Fibroblast of villous mesenchyme (primary cell): ENCODE measurements around the gene PIK3CD. TPM values are rescaled to one million over a fixed set of nuclear protein-coding genes. Genes with fewer than 3 reads are reported as not detected.
"Not testable (repeated sequence)": the region's sequence is repeated elsewhere in the genome, so short reads cannot be mapped to it uniquely, and the experiment has no call there.

ENCODE experiments used
- DNase-seq: peaks from one replicate; pipeline ENCODE4 v3.0.0-alpha.2; 2010; ENCODE audit warnings: low read depth
- H3K4me3 ChIP-seq: 2 replicates; pipeline ENCODE4 v1.5.1; 2011; ENCODE audit warnings: low read depth, mild to moderate bottlenecking, low read length
- total RNA-seq: library from RNA; depleted of rRNA; stranded (reverse); fragments of >200 nt; gene quantifications from 2 replicates; pipeline ENCODE4 v1.2.3, GENCODE V29; 2012
- TF ChIP-seq, protein P1 (sequence below): IDR thresholded peaks from 2 replicates; pipeline ENCODE4 v1.5.1; 2012; ENCODE audit warnings: low read depth, mild to moderate bottlenecking, low read length; ENCODE audit not compliant: insufficient read depth

The PIK3CD gene
- total RNA-seq, 1 donor: 27.6 TPM

GRCh38 chr1:9668080-9668479 is 16.5 kb downstream of the PIK3CD start:
- no peak for DNase-seq
- H3K4me3 ChIP-seq: no peak overlapping the region
- TF ChIP-seq, protein P1, sequence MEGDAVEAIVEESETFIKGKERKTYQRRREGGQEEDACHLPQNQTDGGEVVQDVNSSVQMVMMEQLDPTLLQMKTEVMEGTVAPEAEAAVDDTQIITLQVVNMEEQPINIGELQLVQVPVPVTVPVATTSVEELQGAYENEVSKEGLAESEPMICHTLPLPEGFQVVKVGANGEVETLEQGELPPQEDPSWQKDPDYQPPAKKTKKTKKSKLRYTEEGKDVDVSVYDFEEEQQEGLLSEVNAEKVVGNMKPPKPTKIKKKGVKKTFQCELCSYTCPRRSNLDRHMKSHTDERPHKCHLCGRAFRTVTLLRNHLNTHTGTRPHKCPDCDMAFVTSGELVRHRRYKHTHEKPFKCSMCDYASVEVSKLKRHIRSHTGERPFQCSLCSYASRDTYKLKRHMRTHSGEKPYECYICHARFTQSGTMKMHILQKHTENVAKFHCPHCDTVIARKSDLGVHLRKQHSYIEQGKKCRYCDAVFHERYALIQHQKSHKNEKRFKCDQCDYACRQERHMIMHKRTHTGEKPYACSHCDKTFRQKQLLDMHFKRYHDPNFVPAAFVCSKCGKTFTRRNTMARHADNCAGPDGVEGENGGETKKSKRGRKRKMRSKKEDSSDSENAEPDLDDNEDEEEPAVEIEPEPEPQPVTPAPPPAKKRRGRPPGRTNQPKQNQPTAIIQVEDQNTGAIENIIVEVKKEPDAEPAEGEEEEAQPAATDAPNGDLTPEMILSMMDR: no peak

DNA sequence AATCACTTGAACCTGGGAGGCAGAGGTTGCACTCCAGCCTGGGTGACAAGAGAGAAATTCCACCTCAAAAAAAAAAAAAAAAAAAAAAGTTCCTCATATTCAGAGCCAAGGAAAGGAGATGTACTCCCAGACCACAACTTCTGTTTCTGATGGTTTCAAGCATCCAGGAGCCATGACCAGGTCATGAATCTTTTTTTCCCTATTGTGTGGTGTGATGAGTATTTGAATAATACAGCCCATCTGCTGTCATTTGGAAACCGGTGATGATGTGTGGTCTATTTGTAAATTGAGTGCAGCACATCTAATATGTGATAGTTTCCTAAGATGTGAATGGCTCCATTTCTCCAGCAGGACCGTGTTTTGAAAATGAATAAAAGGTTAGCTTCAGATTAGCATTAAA is 18.6 kb downstream of the PIK3CD start:
- no peak for DNase-seq
- TF ChIP-seq, protein P1: no peak
- no peak overlapping the region for H3K4me3 ChIP-seq

DNA sequence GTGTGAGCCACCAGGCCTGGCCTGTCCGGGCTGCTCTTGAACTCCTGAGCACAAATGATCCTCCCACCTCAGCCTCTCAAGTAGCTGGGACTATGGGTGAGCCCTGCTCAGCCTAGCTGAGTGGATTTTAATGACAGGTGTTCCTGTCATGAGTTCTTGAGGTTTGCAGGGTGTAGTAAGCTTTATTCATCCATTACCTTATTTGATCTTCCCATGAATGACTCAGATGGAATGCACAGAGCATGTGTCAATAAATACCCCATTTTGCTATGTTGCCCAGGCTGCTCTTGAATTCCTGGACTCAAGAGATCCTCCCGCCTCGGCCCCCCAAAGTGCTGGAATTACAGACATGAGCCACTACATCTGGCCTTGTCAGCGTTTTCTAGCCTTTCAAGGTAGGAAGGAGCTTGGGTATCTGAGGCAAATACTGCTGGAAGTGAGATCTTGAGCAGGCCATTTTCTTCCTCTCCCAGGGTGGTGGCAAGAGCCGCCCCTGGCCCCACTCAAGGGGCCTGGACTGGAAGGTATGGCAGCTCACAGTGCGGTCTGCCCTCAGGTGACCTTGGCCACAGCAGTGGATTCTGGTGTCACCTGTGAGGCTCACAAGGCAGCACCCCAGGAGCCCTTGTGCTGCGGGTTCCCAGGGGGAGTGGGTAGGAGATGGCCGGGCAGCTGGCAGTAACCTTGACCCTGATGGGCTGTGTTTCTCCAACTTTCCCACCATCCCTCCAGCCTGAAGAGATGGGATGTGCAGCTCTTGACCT is 20.0 kb downstream of the PIK3CD start:
- no peak overlapping the region for H3K4me3 ChIP-seq
- TF ChIP-seq, protein P1: no peak
- no peak for DNase-seq

- TF ChIP-seq, protein P1: no peak
- DNase-seq: no peak
- no peak overlapping the region for H3K4me3 ChIP-seq
Observed at GRCh38 chr1:9672444-9672843, 20.9 kb downstream of the PIK3CD start.

DNA sequence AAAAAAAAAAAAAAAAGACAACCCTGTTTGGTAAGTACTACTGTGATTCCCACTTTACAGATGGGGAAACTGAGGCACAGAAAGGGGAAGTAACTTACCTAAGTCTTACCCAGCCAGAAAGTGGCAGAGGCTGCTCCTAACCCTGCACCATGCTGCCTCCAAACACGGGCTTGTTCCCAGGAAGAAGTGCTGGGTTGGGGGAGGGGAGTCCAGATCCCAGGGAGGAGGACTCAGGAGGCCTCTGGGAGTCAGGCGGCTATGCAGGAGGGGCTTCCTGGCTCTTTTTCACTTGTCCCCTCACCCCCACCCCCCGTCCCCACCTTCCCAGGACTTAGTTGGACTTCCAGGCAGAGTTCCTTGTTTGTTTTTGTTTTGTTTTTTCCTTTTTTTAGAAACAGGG is 23.9 kb downstream of the PIK3CD start:
- TF ChIP-seq, protein P1: no peak
- H3K4me3 ChIP-seq: no peak overlapping the region
- DNase-seq: no peak

DNA sequence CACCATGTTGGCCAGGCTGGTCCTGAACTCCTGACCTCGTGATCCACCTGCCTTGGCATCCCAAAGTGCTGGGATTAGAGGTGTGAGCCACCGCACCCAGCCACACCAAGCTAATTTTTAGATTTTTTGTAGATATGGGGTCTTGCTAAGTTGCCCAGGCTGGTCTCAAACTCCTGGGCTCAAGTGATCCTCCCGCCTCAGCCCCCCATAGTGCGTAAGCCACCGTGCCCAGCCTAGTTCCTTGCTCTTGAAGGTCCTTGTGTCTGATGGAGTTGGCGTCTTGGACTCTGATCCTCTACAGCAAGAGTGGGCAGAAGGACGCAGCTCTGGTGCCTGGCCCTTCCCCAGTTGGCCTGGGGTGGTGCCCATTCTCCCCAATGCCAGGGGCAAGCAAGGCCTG is 24.6 kb downstream of the PIK3CD start:
- DNase-seq, H3K4me3 ChIP-seq: not testable (repeated sequence)

DNA sequence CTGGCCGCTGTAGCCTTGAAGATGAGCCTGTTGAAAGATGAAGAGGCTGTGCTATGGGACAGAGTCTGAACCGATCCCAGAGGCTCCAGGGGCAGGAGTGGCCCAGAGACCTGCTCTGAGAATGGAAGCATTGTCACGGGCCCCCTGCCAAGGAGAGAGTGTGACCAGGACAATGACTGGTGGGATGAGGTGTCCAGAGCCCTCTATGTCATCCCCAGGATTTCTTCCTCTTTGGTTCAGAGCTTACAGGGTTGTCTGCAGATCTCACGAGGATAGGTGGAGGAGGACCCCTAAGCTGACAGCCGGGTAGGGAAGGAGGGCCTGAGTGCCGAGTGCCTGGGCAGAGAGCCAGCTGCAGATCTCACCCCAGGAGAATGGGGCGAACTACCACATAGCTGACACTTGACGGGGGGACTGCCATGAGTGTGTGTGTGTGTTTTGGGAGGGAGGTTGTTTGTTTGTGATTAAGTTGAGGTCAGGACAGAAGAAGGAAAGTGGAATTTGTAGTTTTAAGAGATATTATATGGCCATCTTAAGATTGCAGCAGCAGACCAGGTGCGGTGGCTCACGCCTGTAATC is 25.4 kb downstream of the PIK3CD start:
- DNase-seq: no peak
- TF ChIP-seq, protein P1: no peak
- no peak overlapping the region for H3K4me3 ChIP-seq
